Karpas-422 (cell line): ENCODE results near the gene GAL. TPM values are rescaled to one million over a fixed set of nuclear protein-coding genes. Genes with fewer than 3 reads are reported as not detected.

Experiments
- DNase-seq: peaks from one replicate; pipeline ENCODE4 v3.0.0-alpha.2; 2015
- H2AFZ ChIP-seq: fragments of 200-600 bp; sonication (generic); 2 replicates; pipeline ENCODE4 v1.6.1; 2014; ENCODE audit warnings: antibody characterized with exemption, low read length, mixed read lengths
- H3K27ac ChIP-seq: fragments of 200-600 bp; sonication (generic); 2 replicates; pipeline ENCODE4 v1.5.1; 2014; ENCODE audit warnings: mild to moderate bottlenecking, low read length, moderate library complexity
- H3K27me3 ChIP-seq: fragments of 200-600 bp; sonication (generic); 2 replicates; pipeline ENCODE4 v1.6.1; 2014; ENCODE audit warnings: low read length, mixed read lengths
- H3K36me3 ChIP-seq: fragments of 200-600 bp; sonication (generic); 2 replicates; pipeline ENCODE4 v1.6.1; 2014; ENCODE audit warnings: low read length, mixed read lengths; ENCODE audit not compliant: insufficient read depth
- H3K4me1 ChIP-seq: fragments of 200-600 bp; sonication (generic); 2 replicates; pipeline ENCODE4 v1.6.1; 2014; ENCODE audit warnings: mild to moderate bottlenecking, low read length, mixed read lengths
- H3K4me2 ChIP-seq: fragments of 200-600 bp; sonication (generic); 2 replicates; pipeline ENCODE4 v1.6.1; 2014; ENCODE audit warnings: low read length, low read depth, mild to moderate bottlenecking; ENCODE audit not compliant: poor library complexity, severe bottlenecking
- H3K4me3 ChIP-seq: fragments of 200-600 bp; sonication (generic); 2 replicates; pipeline ENCODE4 v1.5.1; 2014; ENCODE audit warnings: mild to moderate bottlenecking, antibody characterized with exemption, low read length, mixed read lengths
- H3K79me2 ChIP-seq: fragments of 200-600 bp; sonication (generic); 2 replicates; pipeline ENCODE4 v1.6.1; 2014; ENCODE audit warnings: mild to moderate bottlenecking, low read length, mixed read lengths
- H3K9ac ChIP-seq: fragments of 200-600 bp; sonication (generic); 2 replicates; pipeline ENCODE4 v1.6.0; 2014; ENCODE audit warnings: low read length
- H3K9me2 ChIP-seq: fragments of 200-600 bp; sonication (generic), shearing (Covaris generic); replicated peaks from 2 replicates; pipeline ENCODE4 v1.6.0; 2014; ENCODE audit warnings: mild to moderate bottlenecking, low read length, moderate library complexity; ENCODE audit not compliant: insufficient read depth
- H3K9me3 ChIP-seq: fragments of 300-700, 200-600 bp; sonication (generic); 2 replicates; pipeline ENCODE4 v1.6.1; 2014; ENCODE audit warnings: low read length, mixed read lengths
- H4K20me1 ChIP-seq: fragments of 200-600 bp; sonication (generic); 2 replicates; pipeline ENCODE4 v1.6.1; 2014; ENCODE audit warnings: mild to moderate bottlenecking, antibody characterized with exemption, low read length, low read depth; ENCODE audit not compliant: insufficient read depth
- total RNA-seq: library from RNA; depleted of rRNA; stranded (reverse); fragments of >200 nt; shearing (Covaris generic); gene quantifications from 2 replicates; pipeline ENCODE4 v1.2.3, GENCODE V29; 2014; ENCODE audit warnings: low replicate concordance

Gene GAL
- total RNA-seq, 1 experiment from 2014 or later = not detected

DNA sequence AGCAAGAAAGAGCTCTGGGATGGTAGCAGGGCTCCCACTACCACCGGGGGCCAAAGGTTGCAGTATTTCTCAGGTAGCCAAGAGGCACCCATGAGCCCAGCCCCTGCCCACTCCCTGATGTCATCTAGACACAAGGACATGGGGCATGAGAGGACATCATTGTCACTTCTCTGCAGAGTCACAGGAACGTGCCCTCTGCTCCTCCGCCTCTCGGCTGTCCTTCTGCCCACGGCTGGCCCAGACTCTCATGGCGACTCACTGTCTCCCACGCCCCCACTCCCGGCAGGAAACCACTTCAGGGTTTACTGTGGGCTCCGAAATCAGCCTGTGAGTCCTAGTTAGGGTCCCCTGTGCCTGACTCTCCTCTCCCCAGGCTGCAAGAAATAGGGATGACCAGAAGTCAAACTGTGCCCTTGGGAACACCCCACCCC lies 1.8 kb upstream of the GAL start:
- H4K20me1 ChIP-seq = no peaks in the 10 kb centered on the region
- H3K27me3 ChIP-seq = no peaks in the 10 kb centered on the region
- H3K36me3 ChIP-seq = no peaks in the 10 kb centered on the region
- no peaks in the 10 kb centered on the region for H3K4me1 ChIP-seq
- H3K27ac ChIP-seq = no peak overlapping the region
- no peak overlapping the region for H3K9ac ChIP-seq
- H3K9me3 ChIP-seq = no peaks in the 10 kb centered on the region
- H3K79me2 ChIP-seq = no peaks in the 10 kb centered on the region
- no peaks in the 10 kb centered on the region for H3K9me2 ChIP-seq
- no peak overlapping the region for H3K4me3 ChIP-seq
- H2AFZ ChIP-seq = no peak overlapping the region
- no peak overlapping the region for H3K4me2 ChIP-seq
- DNase-seq = no peak

DNA sequence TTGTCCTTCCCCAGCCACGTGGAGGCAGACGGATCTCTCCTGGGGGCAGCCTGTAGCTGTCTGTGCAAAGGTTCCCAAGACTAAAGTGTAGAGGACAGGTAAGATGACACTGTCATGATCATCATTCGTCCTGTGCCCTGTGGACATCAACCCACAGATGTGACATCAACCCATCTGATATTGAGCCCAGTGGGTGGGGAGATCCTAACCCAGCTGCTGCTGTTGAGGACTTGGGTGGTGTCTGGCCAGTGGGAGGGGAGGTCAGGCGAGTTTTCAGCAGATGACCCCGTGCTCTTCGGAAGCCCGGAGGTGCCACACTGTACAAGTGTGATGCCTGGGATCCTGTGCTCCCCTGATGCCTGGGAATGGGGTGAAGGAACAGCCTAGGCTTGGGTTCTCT lies 1.2 kb upstream of the GAL start:
- Histone ChIP-seq H3K4me3 (no peak overlapping the region), H3K79me2 (no peaks in the 10 kb centered on the region), H4K20me1 (no peaks in the 10 kb centered on the region), H3K9me3 (no peaks in the 10 kb centered on the region), H3K27ac (no peak overlapping the region), H3K9ac (no peak overlapping the region), H2AFZ (no peak overlapping the region), H3K4me2 (no peak overlapping the region), H3K27me3 (no peaks in the 10 kb centered on the region), H3K9me2 (no peaks in the 10 kb centered on the region), H3K36me3 (no peaks in the 10 kb centered on the region), H3K4me1 (no peaks in the 10 kb centered on the region)
- no peak for DNase-seq

DNA sequence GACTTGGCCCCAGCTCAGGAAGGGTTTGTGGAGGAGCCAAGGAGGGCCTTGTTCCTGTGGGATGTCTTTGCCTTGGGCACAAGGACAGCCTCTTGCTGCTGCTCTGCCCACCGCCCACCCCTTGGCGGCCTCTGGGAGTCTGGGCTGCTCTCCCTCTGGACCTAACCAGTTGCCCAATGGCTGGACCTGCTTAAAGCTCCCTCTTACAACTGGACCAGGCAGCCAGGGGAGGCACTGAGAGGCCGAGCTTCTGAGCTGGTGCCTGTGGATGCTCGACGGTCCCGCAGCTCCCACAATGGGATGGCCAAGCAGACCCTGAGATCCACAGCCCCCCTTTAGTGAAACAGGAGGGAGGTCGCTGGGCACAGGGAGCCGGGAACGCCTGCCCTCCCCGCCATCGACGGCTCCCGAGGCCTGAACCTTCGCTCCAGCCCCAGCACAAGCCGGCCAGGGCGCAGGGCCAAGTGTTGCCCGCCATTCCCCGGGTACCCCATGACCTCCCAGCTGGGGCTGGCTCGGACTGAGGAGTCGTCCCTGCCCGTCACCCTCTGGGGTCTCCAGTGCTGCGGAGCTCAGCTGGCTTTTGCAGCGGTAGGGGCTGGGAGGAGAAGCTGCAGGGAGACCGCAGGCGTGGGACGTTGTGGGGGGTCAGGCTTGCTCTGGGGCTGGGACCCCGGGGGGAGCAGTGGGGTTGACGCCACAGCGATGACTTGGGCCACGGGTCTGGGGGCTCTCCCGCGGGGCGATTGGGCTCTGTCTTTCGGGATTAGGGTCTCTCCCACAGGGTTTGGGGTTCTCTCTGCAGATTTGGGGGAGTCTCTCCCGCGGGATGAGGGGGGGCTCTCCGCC lies 584 bp upstream of the GAL start:
- no peaks in the 10 kb centered on the region for H3K9me3 ChIP-seq
- no peaks in the 10 kb centered on the region for H3K9me2 ChIP-seq
- H3K4me2 ChIP-seq = no peak overlapping the region
- H3K4me3 ChIP-seq = no peak overlapping the region
- H4K20me1 ChIP-seq = no peaks in the 10 kb centered on the region
- H3K79me2 ChIP-seq = no peaks in the 10 kb centered on the region
- H3K4me1 ChIP-seq = no peaks in the 10 kb centered on the region
- no peaks in the 10 kb centered on the region for H3K36me3 ChIP-seq
- no peak overlapping the region for H3K9ac ChIP-seq
- H3K27ac ChIP-seq = no peak overlapping the region
- no peak overlapping the region for H2AFZ ChIP-seq
- no peaks in the 10 kb centered on the region for H3K27me3 ChIP-seq
- DNase-seq = no peak

DNA sequence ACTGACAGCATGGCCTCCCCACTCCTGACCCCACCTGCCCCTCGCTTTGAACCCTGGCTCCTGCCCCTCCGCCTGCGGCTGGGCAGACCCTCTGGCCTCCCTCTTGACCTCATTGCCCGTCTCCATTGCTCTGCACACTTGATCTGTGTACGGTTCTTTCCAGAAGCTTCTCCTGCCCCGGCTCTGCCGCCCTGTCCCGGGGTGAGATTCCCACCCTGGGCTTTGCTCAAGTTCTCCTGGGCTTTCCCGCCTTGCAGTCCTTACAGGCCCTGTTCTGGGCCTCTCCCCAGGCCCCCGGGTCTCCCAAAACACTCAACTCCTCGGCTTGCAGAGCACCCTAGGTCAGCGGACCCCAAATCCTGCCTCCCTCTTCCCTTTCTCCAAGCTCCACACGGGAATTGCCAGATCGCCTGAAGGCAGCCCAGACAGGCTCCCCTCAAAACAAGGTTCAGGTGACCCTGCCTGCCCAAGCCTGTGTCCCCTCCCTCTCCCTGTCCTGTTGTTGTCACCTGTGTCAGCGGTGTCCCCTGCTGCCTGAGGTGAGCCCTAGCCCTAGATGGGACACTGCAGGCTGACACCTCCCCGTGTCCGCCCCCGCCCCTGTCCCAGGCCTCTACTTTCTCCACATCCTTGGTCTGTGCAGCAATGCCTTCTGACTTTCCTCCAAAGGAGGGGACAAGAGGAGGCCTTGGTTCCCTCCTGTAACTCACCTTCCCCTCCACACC lies 1.5 kb downstream of the GAL start:
- Histone ChIP-seq H3K27me3 (no peaks in the 10 kb centered on the region), H3K4me3 (no peak overlapping the region), H3K4me1 (no peaks in the 10 kb centered on the region), H3K4me2 (no peak overlapping the region), H3K9me2 (no peaks in the 10 kb centered on the region), H3K36me3 (no peaks in the 10 kb centered on the region), H3K27ac (no peak overlapping the region), H3K9ac (no peak overlapping the region), H3K9me3 (no peaks in the 10 kb centered on the region), H4K20me1 (no peaks in the 10 kb centered on the region), H2AFZ (no peak overlapping the region), H3K79me2 (no peaks in the 10 kb centered on the region)
- no peak for DNase-seq

DNA sequence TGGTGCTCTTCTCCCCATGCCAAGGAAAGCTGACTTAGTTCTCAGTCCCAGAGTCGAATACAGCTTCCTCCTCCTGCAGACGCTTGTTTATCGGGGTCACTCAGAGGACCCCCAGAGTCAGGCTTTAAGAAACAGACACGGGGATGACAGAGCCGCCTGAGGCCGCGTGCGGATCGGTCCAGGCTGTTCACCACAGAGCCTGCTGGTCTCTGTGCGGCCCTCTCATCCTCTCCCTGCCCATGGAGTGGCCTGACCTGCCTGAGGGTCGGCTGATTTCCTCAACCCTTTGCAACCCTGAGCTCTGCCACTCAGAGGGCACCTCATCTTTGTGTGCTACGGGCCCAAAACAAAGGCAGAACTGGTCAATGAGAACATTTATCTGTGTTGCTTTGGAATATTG lies 2.1 kb downstream of the GAL start:
- no peak overlapping the region for H3K27ac ChIP-seq
- H3K27me3 ChIP-seq = no peaks in the 10 kb centered on the region
- no peaks in the 10 kb centered on the region for H3K9me3 ChIP-seq
- H2AFZ ChIP-seq = no peak overlapping the region
- H3K9me2 ChIP-seq = no peaks in the 10 kb centered on the region
- no peaks in the 10 kb centered on the region for H4K20me1 ChIP-seq
- DNase-seq = no peak
- no peaks in the 10 kb centered on the region for H3K79me2 ChIP-seq
- H3K4me2 ChIP-seq = no peak overlapping the region
- H3K9ac ChIP-seq = no peak overlapping the region
- H3K36me3 ChIP-seq = no peaks in the 10 kb centered on the region
- H3K4me3 ChIP-seq = no peak overlapping the region
- no peaks in the 10 kb centered on the region for H3K4me1 ChIP-seq

DNA sequence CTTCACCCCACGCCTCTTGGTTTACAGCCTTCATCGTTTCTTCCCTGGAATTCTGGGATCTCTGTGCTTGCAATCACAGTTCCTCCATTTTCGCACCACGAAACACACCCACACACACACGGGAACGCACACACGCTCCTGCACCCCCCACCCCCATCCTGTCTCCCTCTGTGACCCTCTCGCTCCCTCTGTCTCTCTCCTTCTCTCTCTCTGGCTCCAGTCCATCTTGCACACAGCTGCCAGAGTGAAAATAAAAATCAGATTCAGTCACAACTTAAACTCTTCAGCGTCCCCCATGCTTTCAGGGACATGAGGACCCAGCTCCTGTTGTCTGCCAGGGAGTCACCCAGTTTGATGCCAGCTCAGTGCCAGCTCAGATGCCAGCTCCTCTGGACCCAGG lies 3.0 kb downstream of the GAL start:
- Histone ChIP-seq H3K79me2 (no peaks in the 10 kb centered on the region), H3K4me2 (no peak overlapping the region), H3K36me3 (no peaks in the 10 kb centered on the region), H3K4me3 (no peak overlapping the region), H3K4me1 (no peaks in the 10 kb centered on the region), H3K27me3 (no peaks in the 10 kb centered on the region), H4K20me1 (no peaks in the 10 kb centered on the region), H3K9ac (no peak overlapping the region), H3K27ac (no peak overlapping the region), H3K9me2 (no peaks in the 10 kb centered on the region), H2AFZ (no peak overlapping the region), H3K9me3 (no peaks in the 10 kb centered on the region)
- no peak for DNase-seq

DNA sequence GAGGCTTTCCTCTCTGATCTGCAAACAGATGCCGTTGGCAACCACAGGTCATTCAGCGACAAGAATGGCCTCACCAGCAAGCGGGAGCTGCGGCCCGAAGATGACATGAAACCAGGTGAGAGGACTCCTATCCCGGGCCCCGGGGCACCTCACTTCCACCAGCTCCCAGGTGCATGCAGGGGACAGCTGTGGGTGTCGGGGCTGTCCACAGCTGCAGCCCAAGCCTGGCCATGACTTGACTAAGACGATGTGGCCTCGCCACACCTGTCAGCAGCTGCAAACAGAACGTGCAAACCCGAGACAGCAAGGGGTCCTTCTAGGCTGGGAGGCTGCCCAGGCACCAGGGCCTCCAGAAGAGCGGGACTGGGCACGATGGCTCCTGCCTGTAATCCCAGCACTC lies 3.6 kb downstream of the GAL start:
- Histone ChIP-seq H3K4me1 (no peaks in the 10 kb centered on the region), H3K4me3 (no peak overlapping the region), H3K79me2 (no peaks in the 10 kb centered on the region), H3K27me3 (no peaks in the 10 kb centered on the region), H3K9me3 (no peaks in the 10 kb centered on the region), H3K4me2 (no peak overlapping the region), H3K9ac (no peak overlapping the region), H3K27ac (no peak overlapping the region), H4K20me1 (no peaks in the 10 kb centered on the region), H2AFZ (no peak overlapping the region), H3K36me3 (no peaks in the 10 kb centered on the region), H3K9me2 (no peaks in the 10 kb centered on the region)
- DNase-seq = no peak

DNA sequence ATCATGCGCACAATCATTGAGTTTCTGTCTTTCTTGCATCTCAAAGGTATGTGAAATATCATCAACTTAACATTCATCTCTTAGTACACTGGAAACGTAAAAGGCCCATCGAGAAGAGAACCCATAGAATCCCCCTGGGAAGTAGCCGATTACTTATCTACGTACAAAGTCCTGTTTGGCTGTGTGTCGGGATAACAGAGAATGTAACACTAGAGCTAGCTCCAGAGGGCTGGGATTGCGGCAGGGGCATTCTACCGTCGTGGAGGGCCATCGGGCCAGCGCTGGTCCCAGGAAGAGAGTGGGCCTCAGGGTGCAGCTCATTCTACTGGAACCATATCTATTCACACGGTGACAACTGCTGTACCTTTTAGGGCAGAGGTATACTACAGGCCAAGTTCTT lies 4.5 kb downstream of the GAL start:
- H3K4me2 ChIP-seq = no peak overlapping the region
- H3K79me2 ChIP-seq = no peaks in the 10 kb centered on the region
- no peaks in the 10 kb centered on the region for H3K36me3 ChIP-seq
- H3K9me2 ChIP-seq = no peaks in the 10 kb centered on the region
- no peaks in the 10 kb centered on the region for H4K20me1 ChIP-seq
- H3K4me1 ChIP-seq = no peaks in the 10 kb centered on the region
- H3K27ac ChIP-seq = no peak overlapping the region
- no peak for DNase-seq
- no peak overlapping the region for H3K4me3 ChIP-seq
- no peaks in the 10 kb centered on the region for H3K9me3 ChIP-seq
- H2AFZ ChIP-seq = no peak overlapping the region
- no peaks in the 10 kb centered on the region for H3K27me3 ChIP-seq
- no peak overlapping the region for H3K9ac ChIP-seq
